ENCODE data around the gene CCDC122.

CCDC122 gene

DNA sequence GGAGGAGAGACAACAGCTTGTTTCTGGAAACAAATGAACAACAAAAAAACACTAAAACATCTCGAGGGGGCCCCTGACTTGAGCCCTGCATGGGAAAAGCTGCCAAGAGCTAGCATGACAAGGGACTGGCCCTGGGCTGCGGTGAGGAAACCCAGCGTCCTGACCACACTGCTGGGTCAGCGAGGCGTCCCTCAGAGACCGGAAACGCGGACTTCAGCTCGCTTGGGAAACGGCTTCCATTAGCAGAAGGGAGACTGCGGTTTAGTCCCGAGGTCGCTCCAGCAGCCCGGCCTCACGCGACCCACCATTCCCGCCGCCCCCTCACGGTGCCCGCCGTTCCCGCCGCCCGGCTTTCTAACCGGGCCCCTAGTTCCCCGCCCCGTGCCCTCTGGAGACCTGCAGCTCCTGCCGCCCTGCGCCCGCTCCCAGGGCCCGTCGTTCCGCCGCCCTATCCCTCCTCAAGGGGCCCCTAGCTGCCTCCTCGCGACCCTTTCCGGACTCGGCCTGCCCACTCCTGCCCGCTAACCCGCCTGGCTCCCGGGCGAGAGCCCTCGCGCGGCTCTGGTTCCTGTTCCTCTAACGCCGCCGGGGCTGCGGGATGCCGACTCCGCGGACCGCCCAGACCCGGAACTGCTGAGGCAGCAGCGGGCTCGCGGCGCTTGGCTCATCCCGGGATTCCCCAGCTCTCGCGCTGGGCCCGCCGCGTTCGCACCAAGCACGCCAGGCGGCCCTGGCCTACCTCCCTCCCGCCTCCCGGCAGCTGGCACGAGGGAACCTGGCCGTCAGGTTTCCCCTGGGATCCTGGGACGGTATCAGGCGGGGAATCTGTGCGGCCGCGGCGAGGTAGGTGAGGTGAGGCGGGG is at the start of gene CCDC122:
TSS of gene CCDC122 (minus strand) at position 849 of the 863 bp plus-strand sequence. CDS start 10,364 bp downstream, outside the sequence.
- DNase-seq, result peak; percentile 83

- no peak for DNase-seq
These were observed 45.2 kb upstream of the CCDC122 start for GRCh38 chr13:43924549-43925245.

GRCh38 chr13:43920965-43921674 is 41.6 kb upstream of the CCDC122 start:
- no peak for DNase-seq

GRCh38 chr13:43918636-43919035 is 39.1 kb upstream of the CCDC122 start:
- no peak for DNase-seq

- no peak for DNase-seq
These were observed 37.3 kb upstream of the CCDC122 start for GRCh38 chr13:43916828-43917227.

GRCh38 chr13:43915451-43915850 is 35.9 kb upstream of the CCDC122 start:
- no peak for DNase-seq

GRCh38 chr13:43911871-43912270 is 32.3 kb upstream of the CCDC122 start:
- no peak for DNase-seq

- DNase-seq, result no peak
These were observed 31.7 kb upstream of the CCDC122 start for GRCh38 chr13:43911278-43911677.

DNA sequence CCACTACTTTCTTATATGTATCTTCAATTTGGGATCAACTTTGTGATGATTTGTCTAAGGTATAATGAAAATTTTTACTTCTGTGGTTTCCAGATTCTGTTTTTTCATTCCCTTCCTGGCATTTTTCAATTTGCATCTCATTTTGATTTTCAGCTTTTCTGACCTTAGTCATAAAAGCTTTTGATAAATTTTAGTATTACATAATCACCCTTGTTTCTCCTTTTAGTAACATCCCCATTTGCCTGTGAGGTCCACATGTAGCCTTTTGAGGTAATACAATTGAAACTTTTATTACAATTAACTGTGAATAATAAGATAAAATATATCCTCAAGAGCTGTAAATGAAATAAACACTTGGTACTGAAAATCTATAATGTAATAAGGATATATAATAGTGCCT is 31.3 kb upstream of the CCDC122 start:
- DNase-seq, result no peak

DNA sequence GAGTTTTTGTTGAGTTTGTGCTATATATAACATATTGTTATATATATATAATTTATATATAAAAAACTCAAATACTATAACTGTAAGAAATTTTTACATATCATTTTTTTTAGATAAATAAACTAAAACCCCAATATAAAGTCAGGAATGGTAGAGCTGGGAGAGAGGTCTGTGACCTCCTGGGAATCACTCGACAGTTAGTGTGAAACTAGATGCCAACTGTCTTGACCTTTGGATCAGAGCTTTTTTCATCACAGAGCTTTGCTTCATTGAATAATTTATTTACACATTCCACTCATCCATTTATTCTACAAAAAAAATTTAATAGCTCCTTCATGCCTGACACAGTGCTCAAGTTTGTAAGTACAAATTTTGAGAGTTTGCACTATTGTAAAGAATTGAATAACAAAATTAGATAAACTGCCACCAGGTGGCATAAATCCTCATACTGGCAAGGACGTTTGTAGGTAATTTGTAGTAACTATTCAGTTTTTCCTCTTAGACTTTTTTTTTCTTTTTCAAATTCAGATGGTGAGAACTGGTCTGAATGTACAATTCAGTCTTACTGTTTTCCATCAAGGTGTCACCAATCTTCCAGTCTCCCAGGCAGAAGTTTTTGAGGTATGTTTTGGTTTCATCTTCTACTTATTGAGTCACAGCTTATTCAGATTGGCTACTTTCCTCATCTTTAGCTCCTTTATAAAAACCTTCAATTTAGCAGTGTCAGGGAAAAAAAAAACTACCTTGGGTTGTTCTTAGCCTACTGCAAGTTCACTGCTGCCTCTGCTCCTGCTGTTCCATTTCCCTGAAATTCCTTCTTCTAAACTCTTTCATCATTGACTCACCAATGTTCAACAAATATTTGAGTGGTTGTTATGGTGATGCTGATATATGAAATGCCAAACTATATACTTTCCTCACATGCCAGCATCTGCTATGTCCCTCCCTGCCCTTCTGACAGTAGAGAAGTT is 28.9 kb upstream of the CCDC122 start:
- no peak for DNase-seq

GRCh38 chr13:43905435-43906031 is 26.0 kb upstream of the CCDC122 start:
- DNase-seq, result peak; percentile 6

DNA sequence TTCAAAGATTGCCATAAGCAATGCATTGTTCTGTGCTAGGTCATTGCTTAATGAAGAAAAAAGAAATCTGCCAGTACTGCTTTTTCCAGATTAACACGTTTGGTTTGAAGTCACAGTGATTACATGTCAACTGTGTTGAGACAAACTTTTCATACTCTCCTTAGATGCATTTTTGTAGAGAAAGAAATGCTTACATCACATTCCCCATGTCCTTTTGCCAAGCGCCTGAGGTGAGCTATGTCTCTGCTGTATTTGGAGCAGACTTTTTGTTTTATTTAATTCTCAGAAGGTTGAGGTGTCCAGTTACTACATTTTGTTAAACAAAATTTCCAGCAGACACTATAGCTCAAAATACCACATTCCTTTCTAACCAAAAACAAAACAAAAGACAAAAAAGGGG is 16.4 kb upstream of the CCDC122 start:
- no peak for DNase-seq

- no peak for DNase-seq
These were observed 14.9 kb upstream of the CCDC122 start for GRCh38 chr13:43894438-43894837.

DNA sequence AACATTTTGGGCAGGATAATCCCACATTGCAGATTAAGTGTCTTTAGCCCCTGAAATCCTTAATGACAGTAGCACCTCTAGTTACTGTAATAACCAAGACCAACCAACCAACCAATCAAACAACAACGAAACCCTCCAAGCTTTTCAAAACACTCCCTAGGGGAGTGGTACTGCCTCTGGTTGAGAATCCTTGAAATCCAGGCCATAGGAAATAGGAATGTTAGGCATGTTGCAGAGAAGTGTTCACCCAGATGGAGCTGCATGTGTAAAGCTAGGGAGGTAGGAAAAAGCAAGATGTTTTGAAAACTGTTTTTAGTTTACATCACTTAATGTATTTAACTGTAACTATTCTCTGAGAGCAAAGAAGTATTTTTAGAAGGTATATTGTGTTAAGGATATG is 4.7 kb upstream of the CCDC122 start:
- no peak for DNase-seq

DNA sequence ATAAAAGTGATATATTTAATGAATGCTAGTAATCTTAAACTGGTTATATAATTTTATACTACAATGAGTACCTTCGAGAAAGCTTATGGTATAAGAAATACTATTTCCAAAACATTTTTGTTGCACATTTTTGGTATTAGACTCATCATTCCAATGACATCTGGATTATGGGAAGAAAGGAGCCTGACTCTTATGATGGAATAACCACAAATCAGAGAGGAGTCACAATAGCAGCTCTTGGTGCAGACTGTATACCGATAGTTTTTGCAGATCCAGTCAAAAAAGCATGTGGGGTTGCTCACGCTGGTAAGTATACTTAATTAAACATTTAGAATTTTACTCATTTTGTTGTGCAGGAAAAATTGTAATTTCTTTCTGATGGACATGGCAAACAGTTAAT is 4.1 kb upstream of the CCDC122 start:
- DNase-seq, result no peak

- DNase-seq, result no peak
These were observed 2.0 kb upstream of the CCDC122 start for GRCh38 chr13:43881580-43881979.

DNA sequence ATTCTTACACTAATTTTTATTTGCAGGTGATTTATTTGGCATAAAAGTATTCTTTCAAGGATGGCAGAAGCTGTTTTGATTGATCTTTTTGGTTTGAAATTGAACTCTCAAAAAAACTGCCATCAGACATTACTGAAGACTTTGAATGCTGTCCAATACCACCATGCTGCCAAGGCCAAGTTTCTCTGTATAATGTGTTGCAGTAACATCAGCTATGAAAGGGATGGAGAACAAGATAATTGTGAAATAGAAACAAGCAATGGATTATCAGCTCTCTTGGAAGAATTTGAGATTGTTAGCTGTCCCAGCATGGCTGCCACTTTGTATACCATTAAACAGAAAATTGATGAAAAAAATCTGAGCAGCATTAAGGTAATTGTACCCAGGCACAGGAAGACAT is 1.4 kb upstream of the CCDC122 start:
- no peak for DNase-seq

- DNase-seq, result no peak
These were observed 795 bp upstream of the CCDC122 start for GRCh38 chr13:43880214-43880855.

- DNase-seq, result no peak
These were observed 228 bp upstream of the CCDC122 start, which contains the start of gene LACC1 for GRCh38 chr13:43879755-43880181. Gene LACC1, plus strand, starts transcription at chr13:43879904. Its CDS starts 1,082 bp downstream, at chr13:43880986.

DNA sequence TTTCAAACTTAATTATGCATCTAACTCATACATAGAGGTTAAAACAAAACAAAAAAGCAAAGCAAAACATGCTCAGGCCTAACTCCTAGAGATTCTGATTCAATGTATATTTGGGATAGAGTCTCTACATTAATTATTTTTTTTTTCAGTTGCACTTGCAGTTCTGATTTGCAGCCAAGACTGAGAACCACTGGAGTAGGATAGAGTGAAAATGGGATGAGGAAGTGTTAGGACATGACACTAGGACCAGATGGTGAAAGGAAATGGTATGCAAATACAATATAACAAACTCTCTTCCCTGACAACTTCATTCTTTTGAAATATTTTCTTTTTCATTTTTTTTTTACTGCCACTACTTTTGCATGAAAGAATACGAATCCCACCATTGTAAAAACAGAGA is 1.8 kb downstream of the CCDC122 start:
- DNase-seq, result no peak

- no peak for DNase-seq
These were observed 2.2 kb downstream of the CCDC122 start for GRCh38 chr13:43877326-43877725.

All from activated naive CD4-positive, alpha-beta T cell treated with Interleukin-2 at 50 U/mL for 16 hours (primary cell).